HCT116 (cell line): ENCODE results near the gene HCFC1. TPM values are rescaled to one million over a fixed set of nuclear protein-coding genes. Genes with fewer than 3 reads are reported as not detected.

Source experiments
- ATAC-seq: fragments of 200-7000 bp; cut with Tn5 transposase; 2 replicates; pipeline ENCODE4 v1.9.1; 2020; ENCODE audit warnings: mild to moderate bottlenecking, moderate library complexity
- BruUV-seq: library from RNA; stranded (reverse); fragments of 400-500 nt; replicated peaks from 2 replicates; lab custom pipeline; 2021; lab: Mats Ljungman, UMichigan
- CTCF ChIA-PET: fragments of 300-600 bp; sonication (Branson Sonifier 250); formaldehyde crosslinking; loops from one replicate; lab custom pipeline; 2021; ENCODE audit warnings: antibody characterized with exemption; lab: Charles Lee
- POLR2A ChIA-PET: fragments of 300-600, 350-600 bp; sonication (Branson Sonifier 250); formaldehyde crosslinking; loops from one replicate; lab custom pipeline; 2021; ENCODE audit warnings: antibody characterized with exemption; lab: Charles Lee
- RAD21 ChIA-PET, 2 experiments: fragments of 300-600 bp; sonication (Branson Sonifier 250); formaldehyde crosslinking; loops; one replicate each; lab custom pipeline; 2023; ENCODE audit warnings: low total read pairs in 2 of 2; ENCODE audit not compliant: uncharacterized antibody in 2 of 2, unreplicated experiment in 2 of 2, low non-redundant PET in 1 of 2; lab: Charles Lee
- DNase-seq: peaks from one replicate; pipeline ENCODE4 v3.0.0-alpha.2; 2010; ENCODE audit warnings: low read depth, low spot score
- H2AFZ ChIP-seq: fragments of 200-600 bp; shearing (Covaris generic), sonication (generic); 2 replicates; pipeline ENCODE4 v1.6.1; 2017; ENCODE audit warnings: low read depth, mixed run types, mixed read lengths, antibody characterized with exemption, low read length; ENCODE audit not compliant: poor library complexity, severe bottlenecking
- H3K27ac ChIP-seq: 2 replicates; pipeline ENCODE4 v1.5.1; 2012; ENCODE audit warnings: low read depth, low read length
- H3K27me3 ChIP-seq: fragments of 200-600 bp; sonication (generic); 2 replicates; pipeline ENCODE4 v1.6.1; 2016; ENCODE audit warnings: mixed run types, low read length, mixed read lengths; ENCODE audit not compliant: insufficient read depth
- H3K36me3 ChIP-seq, 2 experiments: fragments of 200-500 bp in 1 of 2; fragments of 200-600 bp in 1 of 2; sonication (Bioruptor generic) in 1 of 2; sonication (generic) in 1 of 2; 2 replicates each; pipeline versions ENCODE4 v1.5.1 to v1.6.1; 2014 to 2016; ENCODE audit warnings: low read length in 2 of 2, inconsistent platforms in 1 of 2, mixed read lengths in 1 of 2, mixed run types in 1 of 2; ENCODE audit not compliant: insufficient read depth in 2 of 2, control insufficient read depth in 1 of 2
- H3K4me1 ChIP-seq, 2 experiments: fragments of 200-600 bp in 1 of 2; sonication (generic) in 1 of 2; 2 replicates each; pipeline versions ENCODE4 v1.5.1 to v1.6.1; 2012 to 2017; ENCODE audit warnings: low read length in 2 of 2, inconsistent platforms in 1 of 2, mild to moderate bottlenecking in 1 of 2, mixed read lengths in 1 of 2, mixed run types in 1 of 2, moderate library complexity in 1 of 2; ENCODE audit not compliant: insufficient read depth in 2 of 2, control insufficient read depth in 1 of 2
- H3K4me2 ChIP-seq: fragments of 200-600 bp; sonication (generic); 2 replicates; pipeline ENCODE4 v1.6.1; 2017; ENCODE audit warnings: mixed run types, low read length, mixed read lengths
- H3K4me3 ChIP-seq, 2 experiments: fragments of 200-600 bp in 1 of 2; sonication (generic) in 1 of 2; replicated peaks in 1 of 2; 2 replicates each; pipeline ENCODE4 v1.5.1; 2011 to 2016; ENCODE audit warnings: low read length in 2 of 2, control low read depth in 1 of 2, low read depth in 1 of 2, mild to moderate bottlenecking in 1 of 2, mixed read lengths in 1 of 2, mixed run types in 1 of 2
- H3K79me2 ChIP-seq: fragments of 200-600 bp; sonication (generic); 2 replicates; pipeline ENCODE4 v1.6.1; 2017; ENCODE audit warnings: mild to moderate bottlenecking, mixed run types, low read length, moderate library complexity, mixed read lengths; ENCODE audit not compliant: insufficient read depth
- H3K9ac ChIP-seq: fragments of 200-600 bp; sonication (generic); 2 replicates; pipeline ENCODE4 v1.6.1; 2016; ENCODE audit warnings: low read length, mixed read lengths
- H3K9me2 ChIP-seq: fragments of 200-600 bp; sonication (generic), shearing (Covaris generic); 2 replicates; pipeline ENCODE4 v1.6.1; 2017; ENCODE audit warnings: mixed run types, mild to moderate bottlenecking, moderate library complexity; ENCODE audit not compliant: insufficient read depth
- H3K9me3 ChIP-seq, 2 experiments: fragments of 200-500 bp in 1 of 2; fragments of 200-600 bp in 1 of 2; sonication (Bioruptor generic) in 1 of 2; sonication (generic) in 1 of 2; 2 replicates each; pipeline ENCODE4 v1.6.1; 2014 to 2017; ENCODE audit warnings: low read length in 2 of 2, mixed read lengths in 2 of 2, inconsistent platforms in 1 of 2, low read depth in 1 of 2, mild to moderate bottlenecking in 1 of 2, mixed run types in 1 of 2, moderate library complexity in 1 of 2; ENCODE audit not compliant: control insufficient read depth in 1 of 2, insufficient read depth in 1 of 2
- H4K20me1 ChIP-seq: fragments of 200-600 bp; sonication (generic), shearing (Covaris generic); 2 replicates; pipeline ENCODE4 v1.6.1; 2017; ENCODE audit warnings: mixed run types, mild to moderate bottlenecking, moderate library complexity; ENCODE audit not compliant: insufficient read depth
- CBX3 ChIP-seq: IDR thresholded peaks from 2 replicates; pipeline ENCODE4 v1.6.1; 2012; ENCODE audit warnings: low read depth
- CEBPB ChIP-seq: IDR thresholded peaks from 2 replicates; pipeline ENCODE4 v1.6.1; 2012; ENCODE audit warnings: low read depth
- EGR1 ChIP-seq: IDR thresholded peaks from 2 replicates; pipeline ENCODE4 v1.6.1; 2012; ENCODE audit warnings: low read depth
- ELF1 ChIP-seq: IDR thresholded peaks from 2 replicates; pipeline ENCODE4 v1.6.1; 2012; ENCODE audit warnings: low read depth, borderline replicate concordance
- EZH2 ChIP-seq: fragments of 200-600 bp; sonication (generic); IDR thresholded peaks from 2 replicates; pipeline ENCODE4 v1.6.1; 2017; ENCODE audit warnings: antibody characterized with exemption, mixed run types
- EZH2phosphoT487 ChIP-seq: fragments of 200-600 bp; IDR thresholded peaks from 2 replicates; pipeline ENCODE4 v1.6.1; 2018; ENCODE audit warnings: antibody characterized with exemption, borderline replicate concordance
- JUND ChIP-seq: IDR thresholded peaks from 2 replicates; pipeline ENCODE4 v1.6.1; 2012
- POLR2A ChIP-seq: IDR thresholded peaks from 2 replicates; pipeline ENCODE4 v1.7.0; 2011; ENCODE audit warnings: borderline replicate concordance; ENCODE audit not compliant: insufficient read depth, insufficient read length; ENCODE audit errors: extremely low read depth
- RAD21 ChIP-seq: IDR thresholded peaks from 2 replicates; pipeline ENCODE4 v1.6.1; 2012; ENCODE audit warnings: low read depth, mild to moderate bottlenecking
- SP1 ChIP-seq: IDR thresholded peaks from 2 replicates; pipeline ENCODE4 v1.6.1; 2012; ENCODE audit warnings: low read depth
- TCF7L2 ChIP-seq: IDR thresholded peaks from 2 replicates; pipeline ENCODE4 v1.7.0; 2011; ENCODE audit warnings: borderline replicate concordance, inconsistent platforms; ENCODE audit not compliant: insufficient read depth, insufficient read length; ENCODE audit errors: extremely low read depth
- YY1 ChIP-seq: IDR thresholded peaks from 2 replicates; pipeline ENCODE4 v1.6.1; 2011; ENCODE audit warnings: low read length, low read depth, moderate library complexity, mild to moderate bottlenecking; ENCODE audit not compliant: insufficient replicate concordance; ENCODE audit errors: extremely low read depth
- ZBTB33 ChIP-seq: IDR thresholded peaks from 2 replicates; pipeline ENCODE4 v1.6.1; 2011; ENCODE audit warnings: mild to moderate bottlenecking, low read length, moderate library complexity; ENCODE audit not compliant: insufficient replicate concordance; ENCODE audit errors: extremely low read depth
- ZFX ChIP-seq: fragments of 450-650 bp; IDR thresholded peaks from 2 replicates; pipeline ENCODE4 v1.6.1; 2017
- ZNF274 ChIP-seq: fragments of 200-500 bp; sonication (Bioruptor generic); IDR thresholded peaks from 2 replicates; pipeline ENCODE4 v1.6.1; 2014; ENCODE audit warnings: mild to moderate bottlenecking, low read depth, low read length, inconsistent platforms
- intact Hi-C: fragments of 100-400 bp; cut with micrococcal nuclease; formaldehyde crosslinking; loops from 2 replicates; pipeline ENCODE4 v1.10.0; 2022
- total RNA-seq: library from RNA; stranded (reverse); gene quantifications from one replicate; pipeline ENCODE4 v1.2.1, GENCODE V29; 2021; ENCODE audit not compliant: unreplicated experiment
- TF ChIP-seq, protein P1 (sequence below): IDR thresholded peaks from 2 replicates; pipeline ENCODE4 v1.6.1; 2012
- TF ChIP-seq, protein P2 (sequence below): IDR thresholded peaks from 2 replicates; pipeline ENCODE4 v1.6.1; 2012
- TF ChIP-seq, protein P3 (sequence below), 3 experiments: fragments of 200-600 bp in 1 of 3; sonication (generic) in 1 of 3; IDR thresholded peaks in 2 of 3; conservative IDR thresholded peaks in 1 of 3; 2 replicates each; pipeline ENCODE4 v1.5.1; 2012 to 2017; ENCODE audit warnings: low read depth in 2 of 3, low read length in 2 of 3, antibody characterized with exemption in 1 of 3, borderline replicate concordance in 1 of 3, control low read depth in 1 of 3, mild to moderate bottlenecking in 1 of 3, mixed read lengths in 1 of 3, mixed run types in 1 of 3, moderate library complexity in 1 of 3; ENCODE audit not compliant: insufficient read depth in 1 of 3

Gene HCFC1
- total RNA-seq, 1 experiment from 2014 or later, result 72.8 TPM

DNA sequence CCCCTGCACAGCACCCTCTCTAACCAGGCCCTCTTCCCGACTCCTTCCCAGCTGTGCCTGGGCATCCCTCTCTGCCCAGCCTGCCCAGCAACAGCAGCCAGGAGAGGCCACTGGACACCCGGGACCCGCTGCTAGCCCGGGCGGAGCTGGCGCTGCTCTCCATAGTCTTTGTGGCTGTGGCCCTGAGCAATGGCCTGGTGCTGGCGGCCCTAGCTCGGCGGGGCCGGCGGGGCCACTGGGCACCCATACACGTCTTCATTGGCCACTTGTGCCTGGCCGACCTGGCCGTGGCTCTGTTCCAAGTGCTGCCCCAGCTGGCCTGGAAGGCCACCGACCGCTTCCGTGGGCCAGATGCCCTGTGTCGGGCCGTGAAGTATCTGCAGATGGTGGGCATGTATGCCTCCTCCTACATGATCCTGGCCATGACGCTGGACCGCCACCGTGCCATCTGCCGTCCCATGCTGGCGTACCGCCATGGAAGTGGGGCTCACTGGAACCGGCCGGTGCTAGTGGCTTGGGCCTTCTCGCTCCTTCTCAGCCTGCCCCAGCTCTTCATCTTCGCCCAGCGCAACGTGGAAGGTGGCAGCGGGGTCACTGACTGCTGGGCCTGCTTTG lies 66.0 kb downstream of the HCFC1 start:
- H3K36me3 ChIP-seq, result no peaks in the 10 kb centered on the region
- peaks cover 4 to 22% of the 10 kb centered on the region in 2 experiments; a peak in 2 of 4 replicates for H3K4me1 ChIP-seq
- BruUV-seq, result no TSS peak
- no peaks in the 10 kb centered on the region for H3K9me2 ChIP-seq
- H4K20me1 ChIP-seq, result no peaks in the 10 kb centered on the region
- no peaks in the 10 kb centered on the region for H3K9me3 ChIP-seq
- no peak for ATAC-seq
- H3K9ac ChIP-seq, result no peak overlapping the region
- RAD21 ChIA-PET, result no interaction called here
- no peak for DNase-seq
- POLR2A ChIA-PET, result no interaction called here
- intact Hi-C loops, result no loop called here
- CTCF ChIA-PET, result no interaction called here
- H3K79me2 ChIP-seq, result no peaks in the 10 kb centered on the region
- H2AFZ ChIP-seq, result no peak overlapping the region
- no peak overlapping the region for H3K4me2 ChIP-seq
- TF ChIP-seq, protein P1, sequence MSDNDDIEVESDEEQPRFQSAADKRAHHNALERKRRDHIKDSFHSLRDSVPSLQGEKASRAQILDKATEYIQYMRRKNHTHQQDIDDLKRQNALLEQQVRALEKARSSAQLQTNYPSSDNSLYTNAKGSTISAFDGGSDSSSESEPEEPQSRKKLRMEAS, result no peak
- TF ChIP-seq SP1, result no peak
- TF ChIP-seq, protein P2, sequence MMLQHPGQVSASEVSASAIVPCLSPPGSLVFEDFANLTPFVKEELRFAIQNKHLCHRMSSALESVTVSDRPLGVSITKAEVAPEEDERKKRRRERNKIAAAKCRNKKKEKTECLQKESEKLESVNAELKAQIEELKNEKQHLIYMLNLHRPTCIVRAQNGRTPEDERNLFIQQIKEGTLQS, result no peak
- no peak for TF ChIP-seq EZH2phosphoT487
- TF ChIP-seq ZBTB33, result no peak
- no peak for TF ChIP-seq ZNF274
- no peak for TF ChIP-seq CEBPB
- no peak for TF ChIP-seq ELF1
- no peak for TF ChIP-seq TCF7L2
- no peak for TF ChIP-seq YY1
- TF ChIP-seq EZH2, result no peak
- TF ChIP-seq JUND, result no peak
- TF ChIP-seq POLR2A, result no peak
- TF ChIP-seq EGR1, result no peak
- no peak for TF ChIP-seq CBX3
- TF ChIP-seq, protein P3, sequence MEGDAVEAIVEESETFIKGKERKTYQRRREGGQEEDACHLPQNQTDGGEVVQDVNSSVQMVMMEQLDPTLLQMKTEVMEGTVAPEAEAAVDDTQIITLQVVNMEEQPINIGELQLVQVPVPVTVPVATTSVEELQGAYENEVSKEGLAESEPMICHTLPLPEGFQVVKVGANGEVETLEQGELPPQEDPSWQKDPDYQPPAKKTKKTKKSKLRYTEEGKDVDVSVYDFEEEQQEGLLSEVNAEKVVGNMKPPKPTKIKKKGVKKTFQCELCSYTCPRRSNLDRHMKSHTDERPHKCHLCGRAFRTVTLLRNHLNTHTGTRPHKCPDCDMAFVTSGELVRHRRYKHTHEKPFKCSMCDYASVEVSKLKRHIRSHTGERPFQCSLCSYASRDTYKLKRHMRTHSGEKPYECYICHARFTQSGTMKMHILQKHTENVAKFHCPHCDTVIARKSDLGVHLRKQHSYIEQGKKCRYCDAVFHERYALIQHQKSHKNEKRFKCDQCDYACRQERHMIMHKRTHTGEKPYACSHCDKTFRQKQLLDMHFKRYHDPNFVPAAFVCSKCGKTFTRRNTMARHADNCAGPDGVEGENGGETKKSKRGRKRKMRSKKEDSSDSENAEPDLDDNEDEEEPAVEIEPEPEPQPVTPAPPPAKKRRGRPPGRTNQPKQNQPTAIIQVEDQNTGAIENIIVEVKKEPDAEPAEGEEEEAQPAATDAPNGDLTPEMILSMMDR (IDR thresholded peaks at IDR 0.05 in 2 of 3, conservative IDR thresholded peaks at IDR 0.05 in 1 of 3; ENCODE audit: borderline replicate concordance in 1 of 3, insufficient read depth in 1 of 3, low read depth in 2 of 3, low read length in 2 of 3), result no peak
- no peak for TF ChIP-seq RAD21
- no peak for TF ChIP-seq ZFX
- H3K4me3 ChIP-seq, result no peak overlapping the region
- H3K27ac ChIP-seq, result no peak overlapping the region
- no peaks in the 10 kb centered on the region for H3K27me3 ChIP-seq
